ENCODE data around the gene CDYL.

DNA sequence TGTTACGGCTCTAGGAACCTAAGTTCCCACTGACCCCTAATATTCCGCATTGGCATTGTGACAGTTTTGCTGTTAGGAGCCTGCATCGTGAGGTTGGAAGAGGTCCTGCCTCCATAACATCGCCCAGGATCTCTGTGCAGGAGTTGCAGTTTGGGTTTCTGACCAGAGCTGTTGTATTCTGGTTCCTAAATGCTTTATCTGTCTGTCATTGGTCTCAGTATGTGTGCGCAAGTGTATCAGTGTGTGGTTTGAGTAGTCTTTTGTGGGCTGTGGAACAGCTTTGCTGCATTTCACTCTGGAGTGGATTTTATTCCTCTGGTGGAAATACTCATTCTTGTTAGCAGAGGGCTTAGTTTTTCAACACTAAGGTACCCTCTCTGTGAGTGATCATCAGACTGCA, 95.6 kb downstream of the CDYL start:
- TF ChIP-seq POLR2A (IDR thresholded peaks at IDR 0.05; ENCODE audit: low read depth, low read length) (no peak), POLR2AphosphoS5 (IDR thresholded peaks at IDR 0.05; ENCODE audit: low read depth, low read length) (no peak)
